ENCODE results near the gene ATP5MC2.
"Not testable (repeated sequence)": the region's sequence is repeated elsewhere in the genome, so short reads cannot be mapped to it uniquely, and the experiment has no call there.

The ATP5MC2 gene

DNA sequence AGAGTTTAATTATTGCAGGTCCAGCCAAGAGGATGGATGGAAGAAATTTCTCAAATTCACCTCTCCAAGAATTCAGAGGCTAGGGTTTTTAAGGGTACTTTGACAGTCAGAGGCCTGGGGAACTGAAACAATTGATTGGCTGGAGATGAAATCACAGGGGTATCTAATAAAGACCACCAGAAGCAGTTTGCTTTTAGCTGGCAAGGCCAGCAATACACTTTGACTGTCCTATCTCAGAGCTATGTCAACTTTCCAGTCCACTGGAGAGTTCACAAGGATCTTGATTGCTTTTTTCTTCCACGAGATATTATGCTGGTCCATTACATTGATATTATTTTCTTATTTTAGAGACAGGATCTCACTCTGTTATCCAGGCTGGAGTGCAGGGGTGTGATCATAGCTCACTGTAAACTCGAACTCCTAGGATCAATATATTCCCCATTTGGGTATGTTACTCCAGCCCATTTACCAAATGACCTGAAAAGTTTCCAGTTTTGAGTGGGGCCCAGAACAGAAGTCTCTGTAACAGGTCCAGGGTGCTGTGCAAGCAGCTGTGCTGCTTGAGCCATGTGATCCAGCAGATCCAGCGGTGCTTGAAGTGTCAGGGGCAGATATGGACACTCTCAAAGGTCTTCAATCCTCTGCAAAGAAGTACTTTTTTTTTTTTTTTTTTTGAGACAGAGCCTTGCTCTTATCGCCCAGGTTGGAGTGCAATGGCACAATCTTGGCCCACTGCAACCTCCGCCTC is 32.5 kb downstream of the ATP5MC2 start:
- no peak overlapping the region for H3K27ac ChIP-seq (ENCODE audit: low read length)
- H3F3A ChIP-seq (ENCODE audit: insufficient read depth, low read length): no peaks in the 10 kb centered on the region
- no peaks in the 10 kb centered on the region for H3K9me2 ChIP-seq (replicated peaks; ENCODE audit: insufficient read depth, low read length)
- no peak overlapping the region for H3K9ac ChIP-seq (ENCODE audit: low read length)
- H3K36me3 ChIP-seq (replicated peaks; ENCODE audit: insufficient read depth, low read length): no peaks in the 10 kb centered on the region
- no peaks in the 10 kb centered on the region for H3K4me1 ChIP-seq (ENCODE audit: low read length)
- no peak overlapping the region for H3K4me3 ChIP-seq (ENCODE audit: low read length)
- no peak for DNase-seq
- no peak overlapping the region for H3K4me2 ChIP-seq (ENCODE audit: low read depth, low read length)
- H4K20me1 ChIP-seq (ENCODE audit: insufficient read depth, low read length): no peaks in the 10 kb centered on the region
- H2AFZ ChIP-seq (ENCODE audit: low read length): no peak overlapping the region
- no peaks in the 10 kb centered on the region for H3K9me3 ChIP-seq (replicated peaks; ENCODE audit: insufficient read depth, low read length)
- TF ChIP-seq EZH2 (optimal IDR thresholded peaks at IDR 0.05; ENCODE audit: low read depth, low read length) (no peak), EZH2phosphoT487 (IDR thresholded peaks at IDR 0.05; ENCODE audit: low read length) (no peak)
- TF ChIP-seq, protein P1, sequence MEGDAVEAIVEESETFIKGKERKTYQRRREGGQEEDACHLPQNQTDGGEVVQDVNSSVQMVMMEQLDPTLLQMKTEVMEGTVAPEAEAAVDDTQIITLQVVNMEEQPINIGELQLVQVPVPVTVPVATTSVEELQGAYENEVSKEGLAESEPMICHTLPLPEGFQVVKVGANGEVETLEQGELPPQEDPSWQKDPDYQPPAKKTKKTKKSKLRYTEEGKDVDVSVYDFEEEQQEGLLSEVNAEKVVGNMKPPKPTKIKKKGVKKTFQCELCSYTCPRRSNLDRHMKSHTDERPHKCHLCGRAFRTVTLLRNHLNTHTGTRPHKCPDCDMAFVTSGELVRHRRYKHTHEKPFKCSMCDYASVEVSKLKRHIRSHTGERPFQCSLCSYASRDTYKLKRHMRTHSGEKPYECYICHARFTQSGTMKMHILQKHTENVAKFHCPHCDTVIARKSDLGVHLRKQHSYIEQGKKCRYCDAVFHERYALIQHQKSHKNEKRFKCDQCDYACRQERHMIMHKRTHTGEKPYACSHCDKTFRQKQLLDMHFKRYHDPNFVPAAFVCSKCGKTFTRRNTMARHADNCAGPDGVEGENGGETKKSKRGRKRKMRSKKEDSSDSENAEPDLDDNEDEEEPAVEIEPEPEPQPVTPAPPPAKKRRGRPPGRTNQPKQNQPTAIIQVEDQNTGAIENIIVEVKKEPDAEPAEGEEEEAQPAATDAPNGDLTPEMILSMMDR (IDR thresholded peaks at IDR 0.05; ENCODE audit: low read length): no peak
- H3K27me3 ChIP-seq (replicated peaks; ENCODE audit: insufficient read depth, low read length): no peaks in the 10 kb centered on the region
- H3K79me2 ChIP-seq (ENCODE audit: low read length): no peaks in the 10 kb centered on the region

DNA sequence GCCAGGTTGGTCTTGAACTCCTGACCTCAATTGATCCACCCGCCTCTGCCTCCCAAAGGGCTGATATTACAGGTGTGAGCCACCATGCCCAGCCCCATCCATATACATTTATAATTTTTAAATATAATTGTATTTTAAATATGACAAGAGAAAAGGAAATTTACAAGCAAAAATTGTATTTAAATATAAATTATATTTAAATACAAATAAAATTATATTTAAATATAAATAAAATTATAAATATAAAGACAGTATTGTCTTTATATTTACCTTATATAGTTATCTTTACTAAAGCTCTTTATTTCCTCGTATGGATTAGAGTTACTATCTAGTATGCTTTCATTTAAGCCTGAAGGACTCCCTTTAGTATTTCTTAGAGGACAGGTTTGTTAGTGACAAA is 37.8 kb downstream of the ATP5MC2 start:
- no peak overlapping the region for H3K4me2 ChIP-seq (ENCODE audit: low read depth, low read length)
- TF ChIP-seq EZH2phosphoT487 (IDR thresholded peaks at IDR 0.05; ENCODE audit: low read length) (no peak), EZH2 (optimal IDR thresholded peaks at IDR 0.05; ENCODE audit: low read depth, low read length) (no peak)
- TF ChIP-seq, protein P1 (IDR thresholded peaks at IDR 0.05; ENCODE audit: low read length): no peak
- H3K4me3 ChIP-seq (ENCODE audit: low read length): no peak overlapping the region
- no peaks in the 10 kb centered on the region for H3K36me3 ChIP-seq (replicated peaks; ENCODE audit: insufficient read depth, low read length)
- no peak overlapping the region for H2AFZ ChIP-seq (ENCODE audit: low read length)
- no peak overlapping the region for H3K27ac ChIP-seq (ENCODE audit: low read length)
- no peaks in the 10 kb centered on the region for H3F3A ChIP-seq (ENCODE audit: insufficient read depth, low read length)
- H3K27me3 ChIP-seq (replicated peaks; ENCODE audit: insufficient read depth, low read length): no peaks in the 10 kb centered on the region
- DNase-seq: no peak
- H3K79me2 ChIP-seq (ENCODE audit: low read length): no peaks in the 10 kb centered on the region
- H3K9me3 ChIP-seq (replicated peaks; ENCODE audit: insufficient read depth, low read length): no peaks in the 10 kb centered on the region
- no peaks in the 10 kb centered on the region for H3K4me1 ChIP-seq (ENCODE audit: low read length)
- H3K9me2 ChIP-seq (replicated peaks; ENCODE audit: insufficient read depth, low read length): no peaks in the 10 kb centered on the region
- H4K20me1 ChIP-seq (ENCODE audit: insufficient read depth, low read length): no peaks in the 10 kb centered on the region
- no peak overlapping the region for H3K9ac ChIP-seq (ENCODE audit: low read length)

DNA sequence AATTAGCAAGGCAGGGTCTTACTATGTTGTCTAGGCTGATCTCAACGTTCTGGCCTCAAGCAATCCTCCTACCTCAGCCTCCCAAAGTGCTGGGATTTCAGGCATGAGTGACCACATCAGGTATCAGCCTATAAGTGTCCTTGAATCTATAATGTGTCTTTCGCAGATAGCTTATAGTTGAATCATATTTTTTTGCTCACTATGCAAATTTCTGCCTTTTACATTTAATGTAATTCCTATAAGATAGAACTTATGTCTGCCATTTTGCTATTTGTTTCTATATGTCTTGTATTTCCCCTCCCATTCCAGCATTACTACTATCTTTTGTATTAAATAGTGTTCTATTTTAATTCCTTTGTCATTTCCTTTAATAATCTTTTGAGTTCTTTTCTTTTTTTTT is 39.2 kb downstream of the ATP5MC2 start:
- no peak for DNase-seq
- TF ChIP-seq, protein P1 (IDR thresholded peaks at IDR 0.05; ENCODE audit: low read length): no peak
- TF ChIP-seq EZH2phosphoT487 (IDR thresholded peaks at IDR 0.05; ENCODE audit: low read length): no peak
- no peaks in the 10 kb centered on the region for H3K36me3 ChIP-seq (replicated peaks; ENCODE audit: insufficient read depth, low read length)
- H3K27me3 ChIP-seq (replicated peaks; ENCODE audit: insufficient read depth, low read length): no peaks in the 10 kb centered on the region
- H3K4me3 ChIP-seq (ENCODE audit: low read length): no peak overlapping the region
- H3K9me2 ChIP-seq (replicated peaks; ENCODE audit: insufficient read depth, low read length): no peaks in the 10 kb centered on the region
- no peaks in the 10 kb centered on the region for H3K4me1 ChIP-seq (ENCODE audit: low read length)
- no peak overlapping the region for H3K9ac ChIP-seq (ENCODE audit: low read length)
- H3K27ac ChIP-seq (ENCODE audit: low read length): no peak overlapping the region
- no peaks in the 10 kb centered on the region for H4K20me1 ChIP-seq (ENCODE audit: insufficient read depth, low read length)
- no peaks in the 10 kb centered on the region for H3F3A ChIP-seq (ENCODE audit: insufficient read depth, low read length)
- H3K9me3 ChIP-seq (replicated peaks; ENCODE audit: insufficient read depth, low read length): no peaks in the 10 kb centered on the region
- no peaks in the 10 kb centered on the region for H3K79me2 ChIP-seq (ENCODE audit: low read length)
- no peak overlapping the region for H2AFZ ChIP-seq (ENCODE audit: low read length)
- no peak overlapping the region for H3K4me2 ChIP-seq (ENCODE audit: low read depth, low read length)

DNA sequence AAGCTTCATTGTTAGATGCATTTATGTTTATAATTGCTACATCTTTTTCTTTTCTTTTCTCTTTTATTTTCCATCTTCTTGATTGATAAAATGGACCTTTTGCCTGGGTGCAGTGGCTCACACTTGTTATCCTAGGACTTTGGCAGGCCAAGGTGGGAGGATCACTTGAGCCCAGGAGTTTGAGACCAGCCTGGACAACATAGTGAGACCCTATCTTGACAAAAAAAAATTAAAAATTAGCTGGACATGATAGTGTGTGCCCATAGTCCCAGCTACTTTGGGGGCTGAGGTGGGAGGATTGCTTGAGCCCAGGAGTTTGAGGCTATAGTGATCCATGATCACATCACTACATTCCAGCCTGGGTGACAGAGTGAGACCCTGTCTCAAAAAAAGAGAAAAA is 40.2 kb downstream of the ATP5MC2 start:
- not testable (repeated sequence) for DNase-seq; H3K27ac ChIP-seq (ENCODE audit: low read length); H2AFZ ChIP-seq (ENCODE audit: low read length); H4K20me1 ChIP-seq (ENCODE audit: insufficient read depth, low read length); H3K36me3 ChIP-seq (replicated peaks; ENCODE audit: insufficient read depth, low read length); H3K4me2 ChIP-seq (ENCODE audit: low read depth, low read length); H3K9ac ChIP-seq (ENCODE audit: low read length); H3K4me3 ChIP-seq (ENCODE audit: low read length); H3K79me2 ChIP-seq (ENCODE audit: low read length); H3K9me2 ChIP-seq (replicated peaks; ENCODE audit: insufficient read depth, low read length); H3F3A ChIP-seq (ENCODE audit: insufficient read depth, low read length); H3K9me3 ChIP-seq (replicated peaks; ENCODE audit: insufficient read depth, low read length); H3K4me1 ChIP-seq (ENCODE audit: low read length); H3K27me3 ChIP-seq (replicated peaks; ENCODE audit: insufficient read depth, low read length)

All from MM.1S (cell line).